T-helper 2 cell treated with Interferon-gamma antibody and Interleukin-4, amounts not matched to agents 5 μg/mL and 100 μg/mL, for 36 hours (primary cell): ENCODE results near the gene YTHDF2.
"Not testable (repeated sequence)": the region's sequence is repeated elsewhere in the genome, so short reads cannot be mapped to it uniquely, and the experiment has no call there.

Experiments
- DNase-seq: peaks from one replicate; pipeline ENCODE4 v3.0.0; 2021; ENCODE audit warnings: low spot score
- H3K27ac Mint-ChIP-seq: one replicate; pipeline ENCODE4 v1.8.0; 2021; ENCODE audit warnings: mild to moderate bottlenecking, mixed read lengths
- H3K27me3 Mint-ChIP-seq: one replicate; pipeline ENCODE4 v1.8.0; 2021; ENCODE audit warnings: low read depth, mixed read lengths
- H3K36me3 Mint-ChIP-seq: one replicate; pipeline ENCODE4 v1.8.0; 2021; ENCODE audit warnings: low read depth, mixed read lengths
- H3K4me1 Mint-ChIP-seq: one replicate; pipeline ENCODE4 v1.8.0; 2021; ENCODE audit warnings: low read depth, mixed read lengths
- H3K4me3 Mint-ChIP-seq: one replicate; pipeline ENCODE4 v1.8.0; 2022; ENCODE audit warnings: mild to moderate bottlenecking, moderate library complexity, mixed read lengths
- H3K9me3 Mint-ChIP-seq: one replicate; pipeline ENCODE4 v1.8.0; 2021; ENCODE audit warnings: mixed read lengths

Gene YTHDF2

GRCh38 chr1:28745653-28746173 is 9.0 kb downstream of the YTHDF2 start:
- Mint-ChIP-seq H3K27ac (no peak overlapping the region), H3K4me1 (peaks cover 39% of the 10 kb centered on the region), H3K36me3 (peaks cover 55% of the 10 kb centered on the region)

GRCh38 chr1:28750330-28750729 is 13.6 kb downstream of the YTHDF2 start:
- Mint-ChIP-seq H3K27me3 (no peaks in the 10 kb centered on the region), H3K4me3 (no peak overlapping the region)

More at GRCh38 chr1:28745653-28746173, 9.0 kb downstream of the YTHDF2 start:
- Mint-ChIP-seq H3K4me3 (no peak overlapping the region), H3K27me3 (no peaks in the 10 kb centered on the region), H3K9me3 (no peaks in the 10 kb centered on the region)
- no peak for DNase-seq

GRCh38 chr1:28750771-28751294 is 14.1 kb downstream of the YTHDF2 start:
- not testable (repeated sequence) for H3K4me3 Mint-ChIP-seq, H3K27me3 Mint-ChIP-seq, DNase-seq, H3K27ac Mint-ChIP-seq, H3K9me3 Mint-ChIP-seq
- H3K36me3 Mint-ChIP-seq = peaks cover 29% of the 10 kb centered on the region
- H3K4me1 Mint-ChIP-seq = peaks cover 21% of the 10 kb centered on the region

More at GRCh38 chr1:28750330-28750729, 13.6 kb downstream of the YTHDF2 start:
- Mint-ChIP-seq H3K9me3 (no peaks in the 10 kb centered on the region), H3K27ac (no peak overlapping the region), H3K4me1 (peaks cover 21% of the 10 kb centered on the region), H3K36me3 (peaks cover 30% of the 10 kb centered on the region)
- DNase-seq = no peak

GRCh38 chr1:28751315-28752060 is 14.7 kb downstream of the YTHDF2 start:
- no peak for DNase-seq
- H3K9me3 Mint-ChIP-seq = no peaks in the 10 kb centered on the region
- H3K4me3 Mint-ChIP-seq = no peak overlapping the region
- peaks cover 19% of the 10 kb centered on the region for H3K4me1 Mint-ChIP-seq
- H3K27me3 Mint-ChIP-seq = no peaks in the 10 kb centered on the region
- peaks cover 24% of the 10 kb centered on the region for H3K36me3 Mint-ChIP-seq
- H3K27ac Mint-ChIP-seq = no peak overlapping the region

GRCh38 chr1:28755701-28756100 is 19.0 kb downstream of the YTHDF2 start:
- no peaks in the 10 kb centered on the region for H3K27me3 Mint-ChIP-seq
- no peaks in the 10 kb centered on the region for H3K9me3 Mint-ChIP-seq
- no peak overlapping the region for H3K4me3 Mint-ChIP-seq
- DNase-seq = no peak
- peaks cover 7% of the 10 kb centered on the region for H3K4me1 Mint-ChIP-seq
- H3K36me3 Mint-ChIP-seq = peaks cover 20% of the 10 kb centered on the region
- no peak overlapping the region for H3K27ac Mint-ChIP-seq

GRCh38 chr1:28756846-28757245 is 20.1 kb downstream of the YTHDF2 start:
- DNase-seq = no peak
- no peaks in the 10 kb centered on the region for H3K27me3 Mint-ChIP-seq
- H3K4me1 Mint-ChIP-seq = peaks cover 2% of the 10 kb centered on the region
- H3K27ac Mint-ChIP-seq = no peak overlapping the region
- H3K36me3 Mint-ChIP-seq = peaks cover 16% of the 10 kb centered on the region
- no peak overlapping the region for H3K4me3 Mint-ChIP-seq
- no peaks in the 10 kb centered on the region for H3K9me3 Mint-ChIP-seq

- H3K27me3 Mint-ChIP-seq = no peaks in the 10 kb centered on the region
- H3K4me3 Mint-ChIP-seq = no peak overlapping the region
- H3K27ac Mint-ChIP-seq = no peak overlapping the region
- H3K9me3 Mint-ChIP-seq = no peaks in the 10 kb centered on the region
- no peak for DNase-seq
- H3K36me3 Mint-ChIP-seq = peaks cover 17% of the 10 kb centered on the region
- H3K4me1 Mint-ChIP-seq = peaks cover under 1% of the 10 kb centered on the region
Measured at GRCh38 chr1:28758420-28758819, 21.7 kb downstream of the YTHDF2 start.

GRCh38 chr1:28759257-28759656 is 22.5 kb downstream of the YTHDF2 start:
- DNase-seq = no peak
- H3K27ac Mint-ChIP-seq = no peak overlapping the region
- no peaks in the 10 kb centered on the region for H3K27me3 Mint-ChIP-seq
- H3K4me1 Mint-ChIP-seq = no peaks in the 10 kb centered on the region
- H3K4me3 Mint-ChIP-seq = no peak overlapping the region
- H3K9me3 Mint-ChIP-seq = no peaks in the 10 kb centered on the region
- H3K36me3 Mint-ChIP-seq = peaks cover 14% of the 10 kb centered on the region

- Mint-ChIP-seq H3K27me3 (no peaks in the 10 kb centered on the region), H3K27ac (no peak overlapping the region), H3K9me3 (no peaks in the 10 kb centered on the region), H3K36me3 (peaks cover 25% of the 10 kb centered on the region), H3K4me3 (no peak overlapping the region), H3K4me1 (peaks cover 7% of the 10 kb centered on the region)
- no peak for DNase-seq
Measured at GRCh38 chr1:28761189-28761588, 24.4 kb downstream of the YTHDF2 start.

- Mint-ChIP-seq H3K4me1 (peaks cover 7% of the 10 kb centered on the region), H3K27ac (no peak overlapping the region), H3K4me3 (no peak overlapping the region), H3K9me3 (no peaks in the 10 kb centered on the region), H3K36me3 (peaks cover 39% of the 10 kb centered on the region), H3K27me3 (no peaks in the 10 kb centered on the region)
- no peak for DNase-seq
Measured at GRCh38 chr1:28766532-28767183, 29.9 kb downstream of the YTHDF2 start.

GRCh38 chr1:28770601-28771165 is 33.9 kb downstream of the YTHDF2 start:
- no peak for DNase-seq
- H3K27me3 Mint-ChIP-seq = no peaks in the 10 kb centered on the region
- H3K36me3 Mint-ChIP-seq = peaks cover 35% of the 10 kb centered on the region
- no peaks in the 10 kb centered on the region for H3K9me3 Mint-ChIP-seq
- no peak overlapping the region for H3K4me3 Mint-ChIP-seq
- peaks cover 7% of the 10 kb centered on the region for H3K4me1 Mint-ChIP-seq
- no peak overlapping the region for H3K27ac Mint-ChIP-seq

- DNase-seq, H3K27ac Mint-ChIP-seq, H3K27me3 Mint-ChIP-seq, H3K4me1 Mint-ChIP-seq, H3K9me3 Mint-ChIP-seq, H3K4me3 Mint-ChIP-seq: not testable (repeated sequence)
- peaks cover 24% of the 10 kb centered on the region for H3K36me3 Mint-ChIP-seq
Measured at GRCh38 chr1:28771921-28772320, 35.2 kb downstream of the YTHDF2 start.

- Mint-ChIP-seq H3K27me3 (no peaks in the 10 kb centered on the region), H3K27ac (no peak overlapping the region), H3K4me3 (no peak overlapping the region), H3K9me3 (no peaks in the 10 kb centered on the region), H3K4me1 (peaks cover 3% of the 10 kb centered on the region), H3K36me3 (peaks cover 24% of the 10 kb centered on the region)
- no peak for DNase-seq
Measured at GRCh38 chr1:28773105-28773504, 36.4 kb downstream of the YTHDF2 start.
